Measurements from ENCODE around the gene PATL2. TPM values are rescaled to one million over a fixed set of nuclear protein-coding genes. Genes with fewer than 3 reads are reported as not detected.
"Not testable (repeated sequence)": the region's sequence is repeated elsewhere in the genome, so short reads cannot be mapped to it uniquely, and the experiment has no call there.

PATL2 gene
- total and polyA plus RNA-seq, 5 experiments from 2014 or later = 7.2 to 69.9 (median 21.8) TPM

DNA sequence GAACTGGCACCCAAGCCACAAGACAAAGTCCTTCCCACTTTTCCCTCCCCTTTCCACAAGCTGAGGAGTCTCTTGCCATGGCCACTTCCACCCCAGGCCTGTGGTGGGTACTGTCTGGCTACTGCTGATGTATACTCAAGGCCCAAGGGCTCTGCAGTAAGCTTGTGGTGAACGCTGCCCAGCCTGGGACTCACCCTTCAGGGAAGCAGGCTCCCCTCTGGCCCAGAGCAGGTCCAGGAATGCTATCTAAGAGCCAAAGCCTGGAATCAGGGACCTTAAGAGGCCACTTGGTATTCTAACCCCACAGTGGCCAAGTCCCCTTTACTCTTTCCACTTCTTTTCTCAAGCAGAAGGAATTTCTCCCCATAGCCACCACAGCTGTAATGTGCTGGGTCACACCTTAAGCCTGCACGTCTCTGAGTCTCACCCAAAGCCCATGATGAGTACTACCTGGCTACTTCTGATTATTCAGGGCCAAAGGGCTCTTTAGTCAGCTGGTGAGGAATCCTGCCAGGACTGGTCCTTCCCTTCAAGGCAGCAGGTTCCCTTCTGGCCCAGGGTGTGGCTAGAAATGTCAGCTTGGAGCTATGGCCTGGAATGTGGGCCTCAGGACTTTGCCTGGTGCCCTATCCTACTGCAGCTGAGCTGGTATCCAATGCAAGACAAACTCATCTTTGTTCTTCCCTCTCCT lies 4.0 kb downstream of the PATL2 start:
- POLR2A ChIA-PET = interaction anchor here (1.3 to 22.0 kb wide), 5 partner anchors 11 to 41 kb away, joined by 3 to 1743 read pairs (median 707); partner anchors contain the start of genes SPG11 and TRIM69
- no peak for ATAC-seq
- DNase-seq = no peak
- Mint-ChIP-seq H3K27ac (peak overlapping the region in 2 of 10 donors; percentile 28 to 43), H3K36me3 (peaks cover 19 to 30% (median 22%) of the 10 kb centered on the region in 3 donors), H3K27me3 (peaks cover 0 to 2% (median 0%) of the 10 kb centered on the region in 5 donors), H3K4me3 (peak overlapping the region in 1 of 10 donors; percentile 36), H3K9me3 (peaks cover 0 to 23% (median 14%) of the 10 kb centered on the region in 9 donors), H3K4me1 (peaks cover 19 to 47% (median 39%) of the 10 kb centered on the region in 4 donors)

DNA sequence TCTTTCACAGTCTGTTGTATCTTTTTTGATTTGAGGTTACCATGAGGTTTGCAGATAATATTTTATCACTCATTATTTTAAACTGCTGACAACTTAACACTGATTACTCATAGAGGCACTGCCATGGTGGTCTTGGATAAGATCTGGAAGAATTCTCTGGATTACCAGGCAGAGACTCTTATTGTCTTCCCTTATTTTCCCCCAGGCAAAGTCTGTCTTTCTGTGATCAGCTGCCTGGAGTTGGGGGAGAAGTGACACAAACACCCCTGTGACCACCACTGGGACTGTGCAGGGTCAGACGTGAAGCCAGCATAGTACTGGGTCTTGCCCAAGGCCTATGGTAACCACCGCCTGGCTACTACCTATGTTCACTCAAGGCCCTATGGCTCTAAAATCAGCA lies 4.7 kb downstream of the PATL2 start:
- POLR2A ChIA-PET = interaction anchor here (1.8 to 22.0 kb wide), 3 partner anchors 12 to 41 kb away, joined by 5 to 1569 read pairs (median 707); partner anchors contain the start of gene SPG11
- Mint-ChIP-seq H3K27me3 (peaks cover 0 to 2% (median 0%) of the 10 kb centered on the region in 5 donors), H3K4me3 (no peak overlapping the region), H3K36me3 (peaks cover 13 to 24% (median 19%) of the 10 kb centered on the region in 3 donors), H3K4me1 (peaks cover 17 to 43% (median 39%) of the 10 kb centered on the region in 4 donors), H3K27ac (peak overlapping the region in 1 of 10 donors; percentile 19), H3K9me3 (peaks cover 3 to 28% (median 19%) of the 10 kb centered on the region in 9 donors)
- DNase-seq (no peak), ATAC-seq (no peak)

DNA sequence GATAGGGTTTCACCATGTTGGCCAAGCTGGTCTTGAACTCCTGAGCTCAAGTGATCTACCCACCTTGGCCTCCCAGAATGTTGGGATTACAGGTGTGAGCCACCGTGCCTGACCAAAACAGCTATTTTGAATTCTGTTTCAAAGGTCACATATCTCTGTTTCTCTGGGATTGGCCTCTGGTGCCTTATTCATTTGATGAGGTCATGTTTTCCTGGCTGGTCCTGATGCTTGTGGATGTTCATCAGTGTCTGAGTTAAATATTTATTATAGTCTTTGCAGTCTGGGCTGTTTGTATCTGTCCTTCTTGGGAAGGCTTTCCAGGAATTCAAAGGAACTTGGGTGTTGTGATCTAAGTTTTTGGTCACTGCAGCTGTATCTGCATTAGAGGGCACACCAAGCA lies 5.1 kb downstream of the PATL2 start:
- H3K9me3 Mint-ChIP-seq = peaks cover 3 to 32% (median 19%) of the 10 kb centered on the region in 9 donors
- peaks cover 13 to 40% (median 39%) of the 10 kb centered on the region in 4 donors for H3K4me1 Mint-ChIP-seq
- no peaks in the 10 kb centered on the region for H3K27me3 Mint-ChIP-seq
- peak overlapping the region in 1 of 10 donors; percentile 19 for H3K27ac Mint-ChIP-seq
- peaks cover 11 to 21% (median 15%) of the 10 kb centered on the region in 3 donors for H3K36me3 Mint-ChIP-seq
- POLR2A ChIA-PET = interaction anchor here (0.9 to 22.0 kb wide), 4 partner anchors 11 to 40 kb away, joined by 4 to 1569 read pairs (median 356); partner anchors contain the start of gene SPG11
- H3K4me3 Mint-ChIP-seq = no peak overlapping the region
- DNase-seq (no peak), ATAC-seq (no peak)

DNA sequence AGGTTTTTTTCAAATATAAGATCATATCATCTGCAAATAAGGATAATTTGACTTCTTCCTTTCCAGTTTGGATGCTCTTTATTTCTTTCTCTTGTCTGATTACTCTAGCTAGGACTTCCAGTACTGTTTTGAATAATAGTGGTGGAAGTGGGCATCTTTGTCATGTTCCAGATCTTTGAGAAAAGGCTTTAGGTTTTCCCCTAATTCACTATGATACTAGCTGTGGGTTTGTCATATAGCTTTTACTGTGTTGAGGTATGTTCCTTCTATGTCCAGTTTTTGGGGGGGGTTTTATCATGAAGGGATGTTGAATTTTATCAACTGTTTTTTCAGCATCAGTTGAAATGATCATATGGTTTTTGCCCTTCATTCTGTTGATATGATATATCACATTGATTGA lies 10.4 kb downstream of the PATL2 start:
- H3K4me1 Mint-ChIP-seq = peaks cover 14 to 30% (median 21%) of the 10 kb centered on the region in 4 donors
- peaks cover 14 to 50% (median 27%) of the 10 kb centered on the region in 9 donors for H3K9me3 Mint-ChIP-seq
- ATAC-seq, H3K27ac Mint-ChIP-seq, H3K4me3 Mint-ChIP-seq, DNase-seq, H3K27me3 Mint-ChIP-seq: not testable (repeated sequence)
- POLR2A ChIA-PET = interaction anchor here (1.2 to 1.9 kb wide), 2 partner anchors 8 to 38 kb away, joined by 4 read pairs; partner anchors contain the start of gene SPG11
- H3K36me3 Mint-ChIP-seq = peaks cover 2 to 26% (median 12%) of the 10 kb centered on the region in 3 donors

DNA sequence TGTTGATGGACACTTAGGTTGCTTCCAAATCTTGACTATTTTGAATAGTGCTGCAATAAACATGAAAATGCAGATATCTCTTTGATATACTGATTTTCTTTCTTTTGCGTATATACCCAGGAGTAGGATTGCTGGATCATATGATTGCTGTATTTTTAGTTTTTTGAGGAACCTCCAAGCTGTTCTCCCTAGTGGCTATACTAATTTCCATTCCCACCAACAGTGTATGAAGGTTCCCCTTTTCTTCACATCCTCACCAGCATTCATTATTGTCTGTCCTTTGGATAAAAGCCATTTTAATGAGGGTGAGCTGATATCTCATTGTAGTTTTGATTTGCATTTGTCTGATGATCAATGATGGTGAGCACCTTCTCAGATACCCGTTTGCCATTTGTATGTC lies 12.5 kb downstream of the PATL2 start:
- Mint-ChIP-seq H3K9me3 (peaks cover 14 to 39% (median 25%) of the 10 kb centered on the region in 9 donors), H3K36me3 (peaks cover 0 to 26% (median 12%) of the 10 kb centered on the region in 3 donors), H3K27ac (peak overlapping the region in 4 of 10 donors; percentile 30 to 45 (median 34)), H3K27me3 (no peaks in the 10 kb centered on the region), H3K4me3 (no peak overlapping the region), H3K4me1 (peaks cover 17 to 34% (median 29%) of the 10 kb centered on the region in 4 donors)
- POLR2A ChIA-PET = interaction anchor here (0.6 to 4.8 kb wide), 11 partner anchors 10 to 160 kb away, joined by 3 to 34 read pairs (median 4); partner anchors contain the start of genes B2M, PATL2 and SPG11
- ATAC-seq = no peak
- DNase-seq = no peak

DNA sequence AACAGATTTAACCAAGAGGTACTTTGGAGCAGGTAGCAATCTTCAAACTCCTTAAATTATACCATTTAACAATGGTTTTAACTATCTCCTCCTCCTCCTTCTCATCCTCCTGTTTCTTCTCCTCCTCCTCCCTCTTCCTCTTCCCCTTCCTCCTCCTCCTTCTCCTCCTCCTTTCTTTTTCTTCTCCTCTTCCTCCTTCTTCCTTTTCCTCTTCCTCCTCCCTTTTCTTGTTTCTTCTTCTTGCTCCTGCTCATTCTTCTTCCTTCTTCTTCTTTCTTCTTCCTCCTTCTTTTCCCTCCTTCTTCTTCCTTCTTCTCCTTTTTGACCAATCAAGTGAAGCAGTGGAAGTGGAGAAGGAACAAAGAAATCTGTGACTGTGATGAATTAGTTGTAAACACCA lies 14.1 kb downstream of the PATL2 start:
- no peak for DNase-seq
- Mint-ChIP-seq H3K9me3 (peaks cover 4 to 26% (median 14%) of the 10 kb centered on the region in 9 donors), H3K36me3 (peaks cover 0 to 19% (median 5%) of the 10 kb centered on the region in 3 donors), H3K27me3 (no peaks in the 10 kb centered on the region), H3K4me3 (no peak overlapping the region), H3K4me1 (peaks cover 17 to 40% (median 36%) of the 10 kb centered on the region in 4 donors), H3K27ac (peak overlapping the region; percentile 3 to 88 (median 58))
- POLR2A ChIA-PET = interaction anchor here (0.9 to 4.8 kb wide), 9 partner anchors 10 to 34 kb away, joined by 3 to 34 read pairs (median 4); partner anchors contain the start of genes B2M, PATL2 and SPG11
- no peak for ATAC-seq

DNA sequence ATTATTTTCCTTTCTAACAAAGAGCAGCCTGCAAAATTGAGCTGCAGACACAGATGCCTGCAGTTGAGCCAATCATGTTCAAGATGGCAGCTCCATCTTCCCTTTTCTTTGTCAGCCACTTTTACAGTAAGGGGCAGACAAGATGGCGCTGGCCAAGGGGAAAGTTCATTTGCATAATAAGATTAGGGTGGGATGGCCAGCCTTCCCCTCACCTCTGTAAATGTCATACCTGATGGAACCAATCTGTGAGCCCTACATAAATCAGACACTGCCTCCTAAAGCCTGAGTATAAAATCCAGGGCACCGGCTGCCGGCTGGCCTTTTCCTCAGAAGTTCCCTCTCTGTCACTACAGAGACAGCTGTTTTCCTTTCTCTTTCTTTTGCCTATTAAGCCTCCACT lies 15.8 kb downstream of the PATL2 start:
- H3K27me3 Mint-ChIP-seq = no peaks in the 10 kb centered on the region
- ATAC-seq = no peak
- H3K4me3 Mint-ChIP-seq = no peak overlapping the region
- H3K27ac Mint-ChIP-seq = peak overlapping the region in 8 of 10 donors; percentile 6 to 88 (median 60)
- POLR2A ChIA-PET = interaction anchor here (0.8 to 4.8 kb wide), 7 partner anchors 10 to 32 kb away, joined by 3 to 34 read pairs (median 6); partner anchors contain the start of genes B2M, PATL2 and SPG11
- peaks cover 0 to 11% (median 1%) of the 10 kb centered on the region in 3 donors for H3K36me3 Mint-ChIP-seq
- H3K4me1 Mint-ChIP-seq = peaks cover 17 to 44% (median 39%) of the 10 kb centered on the region in 4 donors
- peaks cover 0 to 12% (median 8%) of the 10 kb centered on the region in 9 donors for H3K9me3 Mint-ChIP-seq
- no peak for DNase-seq

DNA sequence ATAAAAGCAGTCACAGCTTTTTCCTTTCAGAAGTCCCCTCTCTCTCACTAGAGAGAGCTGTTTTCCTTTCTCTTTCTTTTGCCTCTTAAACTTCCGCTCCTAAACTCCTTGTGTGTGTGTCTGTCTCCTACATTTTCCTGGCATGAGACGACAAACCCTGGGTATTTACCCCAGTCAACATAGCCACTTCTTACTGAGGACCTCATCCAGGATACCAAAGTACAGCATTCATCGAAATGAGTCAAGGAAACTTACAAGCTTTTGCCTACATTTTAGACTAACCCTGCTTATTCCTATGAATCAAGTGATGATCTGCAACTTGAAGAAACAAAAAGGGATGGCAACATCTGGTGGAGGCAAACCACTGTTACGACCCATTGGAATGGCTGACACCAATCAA lies 16.7 kb downstream of the PATL2 start:
- POLR2A ChIA-PET = interaction anchor here (0.8 to 1.7 kb wide), 4 partner anchors 11 to 25 kb away, joined by 3 to 7 read pairs (median 4); partner anchors contain the start of gene PATL2
- peaks cover 18 to 49% (median 41%) of the 10 kb centered on the region in 4 donors for H3K4me1 Mint-ChIP-seq
- H3K9me3 Mint-ChIP-seq = peaks cover 0 to 8% (median 5%) of the 10 kb centered on the region in 9 donors
- H3K36me3 Mint-ChIP-seq = peaks cover 0 to 6% (median 2%) of the 10 kb centered on the region in 3 donors
- no peak for ATAC-seq
- DNase-seq = no peak
- peak overlapping the region in 9 of 10 donors; percentile 27 to 89 (median 69) for H3K27ac Mint-ChIP-seq
- no peaks in the 10 kb centered on the region for H3K27me3 Mint-ChIP-seq
- H3K4me3 Mint-ChIP-seq = peak overlapping the region in 2 of 10 donors; percentile 4 to 46

DNA sequence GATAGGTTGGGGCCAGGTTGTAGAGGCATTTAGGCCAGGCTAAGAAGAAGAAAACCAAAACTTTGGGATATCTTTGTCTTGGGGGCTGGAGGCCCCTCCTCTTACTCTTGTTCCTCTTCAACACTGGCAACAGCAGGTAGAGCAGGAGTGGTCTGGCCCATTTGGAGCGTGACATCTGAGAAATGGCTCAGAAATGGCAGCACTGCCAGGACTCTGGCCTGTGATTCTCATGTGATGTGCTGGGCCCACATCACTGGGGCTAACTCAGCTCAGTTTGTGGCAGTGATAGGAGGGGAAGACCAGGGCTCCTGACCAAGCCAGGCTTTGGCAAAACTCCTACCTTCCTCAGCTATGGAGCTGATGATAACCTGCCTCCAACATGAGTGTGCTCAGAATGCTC lies 18.5 kb downstream of the PATL2 start:
- H3K36me3 Mint-ChIP-seq = peaks cover 0 to 15% (median 8%) of the 10 kb centered on the region in 3 donors
- peaks cover 0 to 17% (median 1%) of the 10 kb centered on the region in 9 donors for H3K9me3 Mint-ChIP-seq
- POLR2A ChIA-PET = interaction anchor here (0.6 to 21.9 kb wide), 7 partner anchors 8 to 100 kb away, joined by 3 to 707 read pairs (median 11); partner anchors contain the start of genes B2M, PATL2 and SPG11
- ATAC-seq (no peak), DNase-seq (no peak)
- H3K4me3 Mint-ChIP-seq = no peak overlapping the region
- H3K27ac Mint-ChIP-seq = peak overlapping the region in 5 of 10 donors; percentile 19 to 73 (median 49)
- peaks cover 18 to 60% (median 51%) of the 10 kb centered on the region in 4 donors for H3K4me1 Mint-ChIP-seq
- H3K27me3 Mint-ChIP-seq = no peaks in the 10 kb centered on the region

DNA sequence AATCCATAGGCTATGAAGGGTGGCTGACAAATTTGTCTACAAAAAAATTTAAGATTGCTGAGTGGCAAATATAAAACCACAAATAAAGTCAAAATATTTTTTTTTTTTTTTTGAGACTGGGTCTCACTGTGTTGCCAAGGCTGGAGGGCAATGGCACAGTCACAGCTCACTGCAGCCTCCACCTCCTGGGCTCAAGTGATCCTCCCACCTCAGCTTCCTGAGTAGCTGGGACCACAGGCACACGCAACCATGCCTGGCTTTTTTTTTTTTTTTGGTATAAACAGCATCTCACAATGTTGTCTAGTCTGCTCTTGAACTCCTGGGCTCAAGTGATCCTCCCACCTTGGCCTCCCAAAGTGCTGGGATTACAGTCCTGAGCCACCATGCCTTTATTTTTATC lies 20.9 kb downstream of the PATL2 start:
- H3K4me3 Mint-ChIP-seq = peak overlapping the region in 4 of 10 donors; percentile 4 to 50 (median 29)
- peak overlapping the region in 7 of 10 donors; percentile 15 to 77 (median 58) for H3K27ac Mint-ChIP-seq
- DNase-seq (peak in 3 of 10 donors; percentile 26 to 30 (median 30)), ATAC-seq (peak; percentile 69 to 85)
- POLR2A ChIA-PET = interaction anchor here (0.7 to 21.9 kb wide), 7 partner anchors 7 to 49 kb away, joined by 4 to 707 read pairs (median 10); partner anchors contain the start of genes B2M, PATL2 and SPG11
- H3K4me1 Mint-ChIP-seq = peaks cover 20 to 66% (median 58%) of the 10 kb centered on the region in 4 donors
- H3K27me3 Mint-ChIP-seq = not testable (repeated sequence)
- peaks cover 5 to 35% (median 23%) of the 10 kb centered on the region in 3 donors for H3K36me3 Mint-ChIP-seq
- H3K9me3 Mint-ChIP-seq = peaks cover 0 to 39% (median 23%) of the 10 kb centered on the region in 9 donors

DNA sequence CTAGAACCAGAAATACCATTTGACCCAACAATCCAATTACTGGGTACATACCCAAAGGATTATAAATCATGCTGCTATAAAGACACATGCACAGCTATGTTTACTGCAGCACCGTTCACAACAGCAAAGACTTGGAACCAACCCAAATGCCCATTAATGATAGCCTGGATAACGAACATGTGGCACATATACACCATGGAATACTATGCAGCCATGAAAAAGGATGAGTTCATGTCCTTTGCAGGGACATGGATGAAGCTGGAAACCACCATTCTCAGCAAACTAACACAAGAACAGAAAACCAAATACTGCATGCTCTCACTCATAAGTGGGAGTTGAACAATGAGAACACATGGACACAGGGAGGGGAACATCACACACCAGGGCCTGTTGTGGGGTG lies 21.8 kb downstream of the PATL2 start:
- POLR2A ChIA-PET = interaction anchor here (1.5 to 21.9 kb wide), 4 partner anchors 9 to 24 kb away, joined by 5 to 707 read pairs (median 312); partner anchors contain the start of genes B2M, PATL2 and SPG11
- peaks cover 3 to 48% (median 27%) of the 10 kb centered on the region in 9 donors for H3K9me3 Mint-ChIP-seq
- H3K4me1 Mint-ChIP-seq = peaks cover 18 to 69% (median 59%) of the 10 kb centered on the region in 4 donors
- not testable (repeated sequence) for ATAC-seq, DNase-seq, H3K27me3 Mint-ChIP-seq
- peak overlapping the region in 7 of 10 donors; percentile 2 to 99 (median 66) for H3K27ac Mint-ChIP-seq
- H3K4me3 Mint-ChIP-seq = peak overlapping the region in 5 of 10 donors; percentile 5 to 40 (median 24)
- peaks cover 5 to 43% (median 25%) of the 10 kb centered on the region in 3 donors for H3K36me3 Mint-ChIP-seq

All from naive thymus-derived CD8-positive, alpha-beta T cell (primary cell).